Measurements from ENCODE around the gene ZGPAT. TPM values are rescaled to one million over a fixed set of nuclear protein-coding genes. Genes with fewer than 3 reads are reported as not detected.
"Not testable (repeated sequence)": the region's sequence is repeated elsewhere in the genome, so short reads cannot be mapped to it uniquely, and the experiment has no call there.

ZGPAT gene
- total RNA-seq, 1 donor from 2014 or later, result 34.6 TPM

DNA sequence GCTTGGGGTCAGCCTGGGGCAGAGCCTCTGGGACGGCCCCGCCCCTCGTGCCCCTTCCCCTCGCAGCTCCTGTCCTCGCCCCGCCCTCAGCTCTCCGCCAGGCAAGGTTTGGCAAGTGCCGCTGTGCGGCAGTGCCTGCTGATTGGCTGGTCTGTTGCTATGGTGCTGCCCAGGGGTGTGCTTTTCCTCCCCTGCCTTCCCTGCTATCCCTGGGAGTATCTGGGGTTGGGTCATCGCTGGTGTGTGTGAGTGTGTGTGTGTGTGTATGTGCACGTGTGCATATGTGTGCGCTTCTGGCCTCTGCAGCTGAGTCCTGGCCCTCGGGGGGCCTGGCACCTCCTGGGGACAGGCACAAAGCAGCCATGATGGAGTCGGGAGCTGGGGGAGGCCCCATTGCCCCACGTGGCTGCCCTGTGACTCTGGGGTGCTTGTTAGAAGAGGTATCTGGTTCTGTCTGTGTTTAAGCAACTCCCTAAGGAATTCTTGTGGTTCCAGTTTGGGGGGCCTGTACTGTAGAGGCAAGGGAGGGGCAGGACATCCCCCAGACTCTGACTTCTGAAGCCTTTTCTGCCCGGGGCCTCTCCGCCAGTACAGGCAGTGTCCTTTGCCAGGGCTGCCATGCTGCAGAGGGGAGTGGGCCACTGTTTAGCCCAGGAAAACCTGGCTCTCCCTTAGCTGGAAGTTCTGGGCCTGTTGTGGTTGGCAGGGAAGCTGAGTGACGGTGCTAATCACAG is 42.8 kb upstream of the ZGPAT start:
- no peaks in the 10 kb centered on the region for H3K9me3 Mint-ChIP-seq
- no peak for DNase-seq (ENCODE audit: low spot score in 2 of 2, unreplicated experiment in 2 of 2)

DNA sequence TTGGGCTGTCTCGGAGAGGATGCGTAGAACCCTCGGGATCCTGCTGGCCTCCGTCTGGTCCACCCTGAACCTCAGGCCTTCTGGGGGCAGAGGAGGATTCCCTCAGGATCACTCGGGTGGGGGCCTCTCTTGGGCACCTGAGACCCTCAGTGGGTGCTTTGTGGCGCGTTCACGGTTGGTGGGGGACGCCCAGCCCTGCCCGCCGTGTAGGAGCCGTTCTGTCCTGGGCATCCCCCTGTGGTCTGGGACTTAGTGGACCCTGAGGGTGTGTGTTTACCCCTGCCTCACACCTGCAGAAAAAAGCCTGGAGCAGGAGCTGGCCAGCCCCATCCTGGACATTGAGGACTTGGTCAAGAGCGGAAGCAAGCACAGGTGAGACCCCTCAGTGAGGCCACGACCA is 42.1 kb upstream of the ZGPAT start:
- TF ChIP-seq, protein P1, sequence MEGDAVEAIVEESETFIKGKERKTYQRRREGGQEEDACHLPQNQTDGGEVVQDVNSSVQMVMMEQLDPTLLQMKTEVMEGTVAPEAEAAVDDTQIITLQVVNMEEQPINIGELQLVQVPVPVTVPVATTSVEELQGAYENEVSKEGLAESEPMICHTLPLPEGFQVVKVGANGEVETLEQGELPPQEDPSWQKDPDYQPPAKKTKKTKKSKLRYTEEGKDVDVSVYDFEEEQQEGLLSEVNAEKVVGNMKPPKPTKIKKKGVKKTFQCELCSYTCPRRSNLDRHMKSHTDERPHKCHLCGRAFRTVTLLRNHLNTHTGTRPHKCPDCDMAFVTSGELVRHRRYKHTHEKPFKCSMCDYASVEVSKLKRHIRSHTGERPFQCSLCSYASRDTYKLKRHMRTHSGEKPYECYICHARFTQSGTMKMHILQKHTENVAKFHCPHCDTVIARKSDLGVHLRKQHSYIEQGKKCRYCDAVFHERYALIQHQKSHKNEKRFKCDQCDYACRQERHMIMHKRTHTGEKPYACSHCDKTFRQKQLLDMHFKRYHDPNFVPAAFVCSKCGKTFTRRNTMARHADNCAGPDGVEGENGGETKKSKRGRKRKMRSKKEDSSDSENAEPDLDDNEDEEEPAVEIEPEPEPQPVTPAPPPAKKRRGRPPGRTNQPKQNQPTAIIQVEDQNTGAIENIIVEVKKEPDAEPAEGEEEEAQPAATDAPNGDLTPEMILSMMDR (IDR thresholded peaks at IDR 0.05; ENCODE audit: unreplicated experiment), result no peak
- H3K27ac Mint-ChIP-seq, result no peak overlapping the region
- H3K4me1 Mint-ChIP-seq, result no peaks in the 10 kb centered on the region
- H3K36me3 Mint-ChIP-seq, result peaks cover 21% of the 10 kb centered on the region
- H3K4me3 Mint-ChIP-seq, result no peak overlapping the region
- H3K27me3 Mint-ChIP-seq (ENCODE audit: low read depth), result no peaks in the 10 kb centered on the region
- no peaks in the 10 kb centered on the region for H3K9me3 Mint-ChIP-seq
- no peak for DNase-seq (ENCODE audit: low spot score in 2 of 2, unreplicated experiment in 2 of 2)

More for the DNA sequence above, 42.8 kb upstream of the ZGPAT start:
- Mint-ChIP-seq H3K36me3 (peaks cover 18% of the 10 kb centered on the region), H3K27ac (no peak overlapping the region), H3K4me1 (peaks cover under 1% of the 10 kb centered on the region), H3K27me3 (ENCODE audit: low read depth) (no peaks in the 10 kb centered on the region), H3K4me3 (no peak overlapping the region)
- TF ChIP-seq, protein P1 (IDR thresholded peaks at IDR 0.05; ENCODE audit: unreplicated experiment), result no peak

DNA sequence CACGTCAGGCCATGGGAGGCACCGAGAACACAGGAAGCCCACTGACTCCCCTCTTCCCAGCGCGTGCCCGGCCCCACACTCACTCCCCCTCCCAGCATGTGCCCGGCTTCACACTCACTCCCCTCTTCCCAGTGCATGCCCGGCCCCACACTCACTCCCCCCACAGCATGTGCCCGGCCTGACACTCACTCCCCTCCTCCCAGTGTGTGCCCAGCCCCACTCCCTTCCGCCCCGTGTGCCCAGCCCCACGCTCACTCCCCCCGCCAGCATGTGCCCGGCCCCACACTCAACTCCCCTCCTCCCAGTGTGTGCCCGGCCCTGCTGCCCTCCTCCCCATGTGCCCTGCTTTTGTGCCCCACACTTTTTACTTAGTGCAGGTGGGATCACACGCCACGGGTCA is 40.0 kb upstream of the ZGPAT start:
- peaks cover 22% of the 10 kb centered on the region for H3K36me3 Mint-ChIP-seq
- no peak overlapping the region for H3K4me3 Mint-ChIP-seq
- no peaks in the 10 kb centered on the region for H3K27me3 Mint-ChIP-seq (ENCODE audit: low read depth)
- no peak for DNase-seq (ENCODE audit: low spot score in 2 of 2, unreplicated experiment in 2 of 2)
- H3K9me3 Mint-ChIP-seq, result no peaks in the 10 kb centered on the region
- no peak overlapping the region for H3K27ac Mint-ChIP-seq
- TF ChIP-seq, protein P1 (IDR thresholded peaks at IDR 0.05; ENCODE audit: unreplicated experiment), result no peak
- H3K4me1 Mint-ChIP-seq, result no peaks in the 10 kb centered on the region

DNA sequence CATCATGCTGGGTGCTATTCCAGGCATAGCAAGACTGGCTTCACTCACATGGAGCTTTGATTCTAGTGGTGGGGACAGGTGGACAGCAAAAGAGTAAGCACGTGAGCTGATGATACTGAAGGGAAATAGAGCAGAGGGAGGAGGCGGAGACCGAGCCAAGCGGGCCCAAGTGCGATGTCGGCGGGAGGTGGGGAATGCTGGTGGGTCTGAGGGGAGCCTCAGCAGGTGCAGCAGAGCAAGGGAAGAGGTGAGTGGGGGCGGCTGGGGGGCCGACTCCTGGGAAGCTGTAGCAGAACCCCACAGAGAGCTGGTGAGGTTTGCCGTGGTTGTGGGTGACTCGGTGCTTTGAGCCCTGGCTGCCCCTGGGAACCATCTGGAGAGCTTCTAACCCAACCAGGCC is 39.5 kb upstream of the ZGPAT start:
- no peak for DNase-seq (ENCODE audit: low spot score in 2 of 2, unreplicated experiment in 2 of 2)
- Mint-ChIP-seq H3K4me1 (no peaks in the 10 kb centered on the region), H3K9me3 (no peaks in the 10 kb centered on the region), H3K27me3 (ENCODE audit: low read depth) (no peaks in the 10 kb centered on the region), H3K4me3 (no peak overlapping the region), H3K27ac (no peak overlapping the region), H3K36me3 (peaks cover 22% of the 10 kb centered on the region)
- TF ChIP-seq, protein P1 (IDR thresholded peaks at IDR 0.05; ENCODE audit: unreplicated experiment), result no peak

DNA sequence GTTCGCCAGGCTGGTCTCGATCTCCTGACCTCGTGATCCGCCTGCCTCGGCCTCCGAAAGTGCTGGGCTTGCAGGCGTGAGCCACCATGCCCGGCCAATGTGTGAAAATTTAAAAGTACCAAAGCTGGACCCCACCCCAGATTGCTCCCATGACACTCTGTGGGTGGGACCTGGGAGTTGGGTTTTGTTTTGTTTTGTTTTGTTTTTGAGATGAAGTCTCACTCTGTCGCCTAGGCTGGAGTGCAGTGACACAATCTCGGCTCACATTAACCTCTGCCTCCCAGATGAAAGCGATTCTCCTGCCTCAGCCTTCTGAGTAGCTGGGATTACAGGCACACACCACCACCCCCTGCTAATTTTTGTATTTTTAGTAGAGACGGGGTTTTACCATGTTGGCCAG is 36.1 kb upstream of the ZGPAT start:
- not testable (repeated sequence) for H3K4me3 Mint-ChIP-seq; DNase-seq (ENCODE audit: low spot score in 2 of 2, unreplicated experiment in 2 of 2); H3K4me1 Mint-ChIP-seq; H3K27ac Mint-ChIP-seq; H3K9me3 Mint-ChIP-seq; H3K27me3 Mint-ChIP-seq (ENCODE audit: low read depth)
- H3K36me3 Mint-ChIP-seq, result peaks cover 30% of the 10 kb centered on the region

DNA sequence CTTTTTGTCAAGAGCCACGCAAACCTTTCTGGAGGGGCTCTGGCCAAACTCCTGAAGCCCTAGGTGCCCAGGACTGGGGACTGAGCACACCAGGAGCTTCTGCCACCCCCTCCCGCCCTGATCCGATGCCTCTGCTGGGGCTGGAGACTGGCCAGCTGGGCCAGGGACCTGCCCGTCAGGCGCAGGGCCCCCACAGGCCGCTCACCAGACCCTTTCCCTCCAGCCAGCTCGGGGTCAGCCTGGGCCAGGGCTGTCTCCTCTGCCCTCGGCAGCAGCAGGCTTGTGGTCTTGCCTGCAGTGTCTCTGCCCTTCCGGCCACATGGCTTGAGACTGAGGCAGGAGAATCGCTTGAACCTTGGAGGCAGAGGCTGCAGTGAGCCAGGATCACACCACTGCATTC is 35.2 kb upstream of the ZGPAT start:
- H3K36me3 Mint-ChIP-seq, result peaks cover 36% of the 10 kb centered on the region
- TF ChIP-seq, protein P1 (IDR thresholded peaks at IDR 0.05; ENCODE audit: unreplicated experiment), result no peak
- no peaks in the 10 kb centered on the region for H3K9me3 Mint-ChIP-seq
- H3K27ac Mint-ChIP-seq, result no peak overlapping the region
- H3K4me3 Mint-ChIP-seq, result no peak overlapping the region
- no peaks in the 10 kb centered on the region for H3K27me3 Mint-ChIP-seq (ENCODE audit: low read depth)
- no peak for DNase-seq (ENCODE audit: low spot score in 2 of 2, unreplicated experiment in 2 of 2)
- H3K4me1 Mint-ChIP-seq, result no peaks in the 10 kb centered on the region

Data from mesothelial cell of epicardium (in vitro differentiated cells).